K562 (cell line): ENCODE results near the gene DNAAF8. TPM values are rescaled to one million over a fixed set of nuclear protein-coding genes. Genes with fewer than 3 reads are reported as not detected.

ENCODE experiments used
- CBX3 ChIP-seq, 2 experiments: IDR thresholded peaks; 1 replicate in 1 of 2; 2 replicates in 1 of 2; pipeline ENCODE4 v1.6.1; 2012; ENCODE audit warnings: inconsistent platforms in 2 of 2, low read length in 2 of 2, borderline replicate concordance in 1 of 2, control low read depth in 1 of 2
- ETS1 ChIP-seq: conservative IDR thresholded peaks from 2 replicates; pipeline ENCODE4 v1.6.1; 2011; ENCODE audit warnings: low read depth, mild to moderate bottlenecking, low read length; ENCODE audit not compliant: control insufficient read depth
- FOS ChIP-seq: IDR thresholded peaks from 3 replicates; pipeline ENCODE4 v1.6.1; 2011; ENCODE audit not compliant: insufficient read length; ENCODE audit errors: extremely low read depth
- HCFC1 ChIP-seq: IDR thresholded peaks from 2 replicates; pipeline ENCODE4 v1.6.1; 2012; ENCODE audit warnings: low read depth, low read length, improper control_type of control experiment
- JUN ChIP-seq, 2 experiments: sonication (generic) in 1 of 2; formaldehyde crosslinking in 1 of 2; IDR thresholded peaks; 2 replicates each; pipeline versions ENCODE4 v1.6.1 to v1.8.0; 2012 to 2022; ENCODE audit warnings: borderline replicate concordance in 2 of 2, mild to moderate bottlenecking in 2 of 2, improper control_type of control experiment in 1 of 2, low read depth in 1 of 2, low read length in 1 of 2, missing genetic modification reagents in 1 of 2
- L3MBTL2 ChIP-seq: fragments of 450-650 bp; IDR thresholded peaks from 2 replicates; pipeline ENCODE4 v1.6.1; 2016; ENCODE audit warnings: mild to moderate bottlenecking, moderate library complexity
- MTA2 ChIP-seq: fragments of 450-650 bp; IDR thresholded peaks from 2 replicates; pipeline ENCODE4 v1.6.1; 2016; ENCODE audit warnings: low read depth
- MTF1 ChIP-seq: fragments of 250-450 bp; sonication (Bioruptor Pico); IDR thresholded peaks from 2 replicates; pipeline ENCODE4 v1.9.0; 2021; ENCODE audit warnings: moderate library complexity, mild to moderate bottlenecking, inconsistent platforms, borderline replicate concordance
- PKNOX1 ChIP-seq: fragments of 450-650 bp; IDR thresholded peaks from 2 replicates; pipeline ENCODE4 v1.6.1; 2016
- POLR2A ChIP-seq: fragments of 450-650 bp; conservative IDR thresholded peaks from 2 replicates; pipeline ENCODE4 v1.6.1; 2016
- RBFOX2 ChIP-seq: fragments of 200-400 bp; formaldehyde crosslinking; IDR thresholded peaks from 2 replicates; pipeline ENCODE4 v1.6.1; 2017; ENCODE audit warnings: low read depth, mild to moderate bottlenecking, low read length, moderate library complexity
- SREBF1 ChIP-seq: fragments of 150-350 bp; IDR thresholded peaks from 2 replicates; pipeline ENCODE4 v1.6.1; 2014; ENCODE audit warnings: antibody characterized with exemption, low read depth, low read length, borderline replicate concordance
- STAT5A ChIP-seq: IDR thresholded peaks from 2 replicates; pipeline ENCODE4 v1.6.1; 2012; ENCODE audit warnings: low read length, inconsistent platforms, borderline replicate concordance
- TBL1XR1 ChIP-seq, 2 experiments: IDR thresholded peaks; 2 replicates each; pipeline ENCODE4 v1.6.1; 2012; ENCODE audit warnings: improper control_type of control experiment in 2 of 2, low read length in 2 of 2, mild to moderate bottlenecking in 1 of 2
- TCF7 ChIP-seq: sonication (generic); IDR thresholded peaks from 2 replicates; pipeline ENCODE4 v1.6.1; 2016; ENCODE audit warnings: antibody characterized with exemption, borderline replicate concordance
- TEAD2 ChIP-seq: fragments of 450-650 bp; IDR thresholded peaks from 2 replicates; pipeline ENCODE4 v1.6.1; 2016; ENCODE audit warnings: missing genetic modification characterization, control low read depth, missing compliant biosample characterization
- polyA plus RNA-seq, 8 experiments: library from polyadenylated mRNA; depleted of rRNA in 4 of 8; stranded (reverse) in 5 of 8; unstranded in 3 of 8; fragments of >200 nt; fragmentation: Nextera tagmentation in 2 of 8; fragmentation: Illumina TruSeq in 1 of 8; extraction: Ambion mirVana in 2 of 8; extraction: Trizol in 1 of 8; gene quantifications; 2 replicates each; pipeline versions ENCODE4 v1.2.1 to v1.2.3, GENCODE V29; 2011 to 2014; ENCODE audit warnings: inconsistent platforms in 1 of 8, missing spikeins in 1 of 8
- total RNA-seq, 7 experiments: library from RNA; depleted of rRNA in 6 of 7; stranded (reverse); fragments of >200 nt in 6 of 7; fragmentation: Illumina TruSeq in 2 of 7; extraction: Trizol in 2 of 7; gene quantifications; 2 replicates each; pipeline versions ENCODE4 v1.2.1 to v1.2.3, GENCODE V29; 2011 to 2021; ENCODE audit warnings: low replicate concordance in 1 of 7
- TF ChIP-seq, protein P1 (sequence below): fragments of 250-450 bp; sonication (Bioruptor Pico); IDR thresholded peaks from 2 replicates; pipeline ENCODE4 v1.8.0; 2022; ENCODE audit warnings: inconsistent platforms
- TF ChIP-seq, protein P2 (sequence below): fragments of 450-650 bp; IDR thresholded peaks from 2 replicates; pipeline ENCODE4 v1.6.1; 2016; ENCODE audit warnings: missing biosample characterization, missing genetic modification characterization
- TF ChIP-seq, protein P3 (sequence below): sonication (generic); formaldehyde crosslinking; IDR thresholded peaks from 2 replicates; pipeline ENCODE4 v1.9.0; 2022; ENCODE audit warnings: mild to moderate bottlenecking, missing genetic modification reagents
- TF ChIP-seq, protein P4 (sequence below): fragments of 150-350 bp; conservative IDR thresholded peaks from 2 replicates; pipeline ENCODE4 v1.6.1; 2014; ENCODE audit warnings: low read length

Gene DNAAF8
- total and polyA plus RNA-seq, 9 of the 15 experiments (the other 6 are each of a cell fraction or from before 2014, with no cell fraction given) = 0.04 to 0.12 (median 0.10) TPM; not detected in 6

- TF ChIP-seq RBFOX2 (peak; percentile 68), ETS1 (peak; percentile 73; the same call in 1 of the 2 replicates), HCFC1 (peak; percentile 81), PKNOX1 (peak; percentile 98), SREBF1 (0 out of 2 replicates have a peak, but pooled peaks have one; percentile 45), STAT5A (no peak), TCF7 (no peak), FOS (peak; percentile 81), POLR2A (peak; percentile 67), TEAD2 (tag) (peak; percentile 20; the same call in 1 of the 2 replicates), MTA2 (peak; percentile 54; the same call in 1 of the 2 replicates), L3MBTL2 (peak; percentile 81), JUN (IDR thresholded peaks at IDR 0.05; ENCODE audit: borderline replicate concordance, low read depth, low read length) (peak; percentile 40; the same call in 1 of the 2 replicates), JUN (CRISPR knock-in tag; IDR thresholded peaks at IDR 0.05; ENCODE audit: borderline replicate concordance) (no peak), CBX3 (IDR thresholded peaks at IDR 0.05; ENCODE audit: borderline replicate concordance in 1 of 2, low read length in 2 of 2) (no peak), MTF1 (no peak), TBL1XR1 (IDR thresholded peaks at IDR 0.05; ENCODE audit: low read length in 2 of 2) (no peak)
- TF ChIP-seq, protein P1, sequence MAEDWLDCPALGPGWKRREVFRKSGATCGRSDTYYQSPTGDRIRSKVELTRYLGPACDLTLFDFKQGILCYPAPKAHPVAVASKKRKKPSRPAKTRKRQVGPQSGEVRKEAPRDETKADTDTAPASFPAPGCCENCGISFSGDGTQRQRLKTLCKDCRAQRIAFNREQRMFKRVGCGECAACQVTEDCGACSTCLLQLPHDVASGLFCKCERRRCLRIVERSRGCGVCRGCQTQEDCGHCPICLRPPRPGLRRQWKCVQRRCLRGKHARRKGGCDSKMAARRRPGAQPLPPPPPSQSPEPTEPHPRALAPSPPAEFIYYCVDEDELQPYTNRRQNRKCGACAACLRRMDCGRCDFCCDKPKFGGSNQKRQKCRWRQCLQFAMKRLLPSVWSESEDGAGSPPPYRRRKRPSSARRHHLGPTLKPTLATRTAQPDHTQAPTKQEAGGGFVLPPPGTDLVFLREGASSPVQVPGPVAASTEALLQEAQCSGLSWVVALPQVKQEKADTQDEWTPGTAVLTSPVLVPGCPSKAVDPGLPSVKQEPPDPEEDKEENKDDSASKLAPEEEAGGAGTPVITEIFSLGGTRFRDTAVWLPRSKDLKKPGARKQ (CRISPR knock-in tag) = no peak
- TF ChIP-seq, protein P2, sequence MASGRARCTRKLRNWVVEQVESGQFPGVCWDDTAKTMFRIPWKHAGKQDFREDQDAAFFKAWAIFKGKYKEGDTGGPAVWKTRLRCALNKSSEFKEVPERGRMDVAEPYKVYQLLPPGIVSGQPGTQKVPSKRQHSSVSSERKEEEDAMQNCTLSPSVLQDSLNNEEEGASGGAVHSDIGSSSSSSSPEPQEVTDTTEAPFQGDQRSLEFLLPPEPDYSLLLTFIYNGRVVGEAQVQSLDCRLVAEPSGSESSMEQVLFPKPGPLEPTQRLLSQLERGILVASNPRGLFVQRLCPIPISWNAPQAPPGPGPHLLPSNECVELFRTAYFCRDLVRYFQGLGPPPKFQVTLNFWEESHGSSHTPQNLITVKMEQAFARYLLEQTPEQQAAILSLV (tag) = no peak
- TF ChIP-seq, protein P3, sequence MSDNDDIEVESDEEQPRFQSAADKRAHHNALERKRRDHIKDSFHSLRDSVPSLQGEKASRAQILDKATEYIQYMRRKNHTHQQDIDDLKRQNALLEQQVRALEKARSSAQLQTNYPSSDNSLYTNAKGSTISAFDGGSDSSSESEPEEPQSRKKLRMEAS = peak; percentile 72
- TF ChIP-seq, protein P4, sequence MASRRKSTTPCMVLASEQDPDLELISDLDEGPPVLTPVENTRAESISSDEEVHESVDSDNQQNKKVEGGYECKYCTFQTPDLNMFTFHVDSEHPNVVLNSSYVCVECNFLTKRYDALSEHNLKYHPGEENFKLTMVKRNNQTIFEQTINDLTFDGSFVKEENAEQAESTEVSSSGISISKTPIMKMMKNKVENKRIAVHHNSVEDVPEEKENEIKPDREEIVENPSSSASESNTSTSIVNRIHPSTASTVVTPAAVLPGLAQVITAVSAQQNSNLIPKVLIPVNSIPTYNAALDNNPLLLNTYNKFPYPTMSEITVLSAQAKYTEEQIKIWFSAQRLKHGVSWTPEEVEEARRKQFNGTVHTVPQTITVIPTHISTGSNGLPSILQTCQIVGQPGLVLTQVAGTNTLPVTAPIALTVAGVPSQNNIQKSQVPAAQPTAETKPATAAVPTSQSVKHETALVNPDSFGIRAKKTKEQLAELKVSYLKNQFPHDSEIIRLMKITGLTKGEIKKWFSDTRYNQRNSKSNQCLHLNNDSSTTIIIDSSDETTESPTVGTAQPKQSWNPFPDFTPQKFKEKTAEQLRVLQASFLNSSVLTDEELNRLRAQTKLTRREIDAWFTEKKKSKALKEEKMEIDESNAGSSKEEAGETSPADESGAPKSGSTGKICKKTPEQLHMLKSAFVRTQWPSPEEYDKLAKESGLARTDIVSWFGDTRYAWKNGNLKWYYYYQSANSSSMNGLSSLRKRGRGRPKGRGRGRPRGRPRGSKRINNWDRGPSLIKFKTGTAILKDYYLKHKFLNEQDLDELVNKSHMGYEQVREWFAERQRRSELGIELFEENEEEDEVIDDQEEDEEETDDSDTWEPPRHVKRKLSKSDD = no peak
Measured at GRCh38 chr16:4734063-4734729, at the start of gene DNAAF8, which contains the start of gene ANKS3 (continued).
